HG02678 (cell line): ENCODE data around the gene SOX8.
"Not testable (repeated sequence)": the region's sequence is repeated elsewhere in the genome, so short reads cannot be mapped to it uniquely, and the experiment has no call there.

Source experiments
- ATAC-seq: cut with Tn5 transposase; IDR thresholded peaks from one replicate; pipeline ENCODE4 v1.9.1; 2021; ENCODE audit warnings: mild to moderate bottlenecking, moderate library complexity; ENCODE audit not compliant: unreplicated experiment

SOX8 gene

GRCh38 chr16:1021553-1022160 is 40.1 kb downstream of the SOX8 start:
- no peak for ATAC-seq

- ATAC-seq: no peak
These were observed 40.9 kb downstream of the SOX8 start for GRCh38 chr16:1022466-1022865.

GRCh38 chr16:1024138-1024537 is 42.6 kb downstream of the SOX8 start:
- ATAC-seq: no peak

GRCh38 chr16:1025183-1025809 is 43.7 kb downstream of the SOX8 start:
- not testable (repeated sequence) for ATAC-seq

- ATAC-seq: no peak
These were observed 44.6 kb downstream of the SOX8 start for GRCh38 chr16:1026057-1026783.

- ATAC-seq: no peak
These were observed 45.4 kb downstream of the SOX8 start for GRCh38 chr16:1026784-1027500.

GRCh38 chr16:1027501-1027815 is 45.9 kb downstream of the SOX8 start:
- ATAC-seq: no peak

GRCh38 chr16:1028056-1028455 is 46.5 kb downstream of the SOX8 start:
- no peak for ATAC-seq

- no peak for ATAC-seq
These were observed 47.1 kb downstream of the SOX8 start for GRCh38 chr16:1028524-1029258.

- no peak for ATAC-seq
These were observed 47.6 kb downstream of the SOX8 start for GRCh38 chr16:1029259-1029545.

- ATAC-seq: no peak
These were observed 48.9 kb downstream of the SOX8 start for GRCh38 chr16:1030473-1030901.

GRCh38 chr16:1031666-1032065 is 50.1 kb downstream of the SOX8 start:
- ATAC-seq: no peak

GRCh38 chr16:1032607-1033006 is 51.0 kb downstream of the SOX8 start:
- no peak for ATAC-seq

- no peak for ATAC-seq
These were observed 51.6 kb downstream of the SOX8 start for GRCh38 chr16:1033128-1033679.

GRCh38 chr16:1034230-1035065 is 52.9 kb downstream of the SOX8 start:
- no peak for ATAC-seq

GRCh38 chr16:1035066-1035415 is 53.5 kb downstream of the SOX8 start:
- ATAC-seq: no peak

GRCh38 chr16:1036166-1036565 is 54.6 kb downstream of the SOX8 start:
- ATAC-seq: no peak
